AG04450 (cell line): ENCODE results near the gene RGS12. TPM values are rescaled to one million over a fixed set of nuclear protein-coding genes. Genes with fewer than 3 reads are reported as not detected.

Source experiments
- CTCF ChIA-PET: fragments of 300-600, 350-600 bp; formaldehyde crosslinking; extraction: SDS; loops from one replicate; lab custom pipeline; 2022; ENCODE audit warnings: antibody characterized with exemption, inconsistent platforms; lab: Charles Lee
- POLR2A ChIA-PET: fragments of 350-600 bp; formaldehyde crosslinking; extraction: SDS; loops from one replicate; lab custom pipeline; 2021; ENCODE audit warnings: antibody characterized with exemption, inconsistent platforms; lab: Yijun Ruan, JAX
- DNase-seq: peaks from one replicate; pipeline ENCODE4 v3.0.0-alpha.2; 2011; ENCODE audit warnings: low read depth, low spot score
- H3K27ac ChIP-seq: one replicate; pipeline ENCODE4 v1.5.1; 2012; ENCODE audit warnings: low read depth, low read length, control low read depth
- H3K27me3 ChIP-seq: one replicate; pipeline ENCODE4 v1.6.0; 2012; ENCODE audit warnings: low read length; ENCODE audit not compliant: control insufficient read depth, insufficient read depth
- H3K4me3 ChIP-seq: 2 replicates; pipeline ENCODE4 v1.5.1; 2011; ENCODE audit warnings: mild to moderate bottlenecking, low read depth, low read length, control low read depth
- H3K9me3 ChIP-seq: 2 replicates; pipeline ENCODE4 v1.5.1; 2012; ENCODE audit warnings: low read length; ENCODE audit not compliant: control insufficient read depth, insufficient read depth
- polyA plus RNA-seq: library from polyadenylated mRNA; depleted of rRNA; stranded (reverse); fragments of >200 nt; gene quantifications from 2 replicates; pipeline ENCODE4 v1.2.3, GENCODE V29; 2011
- TF ChIP-seq, protein P1 (sequence below): IDR thresholded peaks from 2 replicates; pipeline ENCODE4 v1.5.1; 2011; ENCODE audit warnings: low read depth, low read length, control low read depth, inconsistent platforms

RGS12 gene
- polyA plus RNA-seq, 1 experiment, result 12.5 TPM

DNA sequence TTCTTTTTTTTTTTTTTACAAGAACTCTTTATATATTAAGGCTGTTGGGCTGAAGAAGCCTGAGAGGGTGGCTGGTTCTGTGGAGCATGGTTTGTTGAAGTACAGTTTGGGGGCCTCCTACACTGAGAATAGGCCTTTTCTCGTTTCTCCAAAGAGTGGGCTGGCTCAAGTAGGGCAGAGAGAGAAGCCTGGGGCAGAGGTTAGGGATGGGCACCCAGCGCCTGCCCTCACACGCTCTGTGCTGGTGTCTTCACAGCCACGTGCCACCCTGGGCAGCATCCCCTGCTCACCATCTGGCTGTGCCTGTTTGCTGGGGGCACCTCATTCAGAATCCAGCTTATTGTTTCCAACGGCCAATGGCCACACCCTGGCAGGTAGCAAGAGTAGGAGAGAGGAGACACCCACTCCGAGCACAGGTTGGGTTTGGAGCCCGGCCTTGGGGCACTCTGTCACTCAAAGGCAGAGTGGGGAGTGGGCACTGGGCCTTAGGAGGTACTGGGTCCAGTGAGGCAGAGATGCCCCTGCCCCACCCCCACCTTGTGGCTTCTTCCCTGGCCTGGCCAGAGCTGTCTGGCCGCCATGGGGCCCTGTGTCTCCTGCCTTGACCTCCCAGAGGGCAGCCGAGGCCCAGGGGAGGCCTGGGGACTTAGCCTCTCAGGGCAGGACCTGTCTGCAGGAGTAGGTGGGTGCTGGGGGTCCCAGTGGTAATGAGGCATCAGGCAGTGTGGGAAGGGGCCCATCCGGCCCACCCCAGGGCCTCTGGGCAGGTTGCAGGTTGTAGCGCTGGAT is 40.9 kb upstream of the RGS12 start:
- TF ChIP-seq, protein P1, sequence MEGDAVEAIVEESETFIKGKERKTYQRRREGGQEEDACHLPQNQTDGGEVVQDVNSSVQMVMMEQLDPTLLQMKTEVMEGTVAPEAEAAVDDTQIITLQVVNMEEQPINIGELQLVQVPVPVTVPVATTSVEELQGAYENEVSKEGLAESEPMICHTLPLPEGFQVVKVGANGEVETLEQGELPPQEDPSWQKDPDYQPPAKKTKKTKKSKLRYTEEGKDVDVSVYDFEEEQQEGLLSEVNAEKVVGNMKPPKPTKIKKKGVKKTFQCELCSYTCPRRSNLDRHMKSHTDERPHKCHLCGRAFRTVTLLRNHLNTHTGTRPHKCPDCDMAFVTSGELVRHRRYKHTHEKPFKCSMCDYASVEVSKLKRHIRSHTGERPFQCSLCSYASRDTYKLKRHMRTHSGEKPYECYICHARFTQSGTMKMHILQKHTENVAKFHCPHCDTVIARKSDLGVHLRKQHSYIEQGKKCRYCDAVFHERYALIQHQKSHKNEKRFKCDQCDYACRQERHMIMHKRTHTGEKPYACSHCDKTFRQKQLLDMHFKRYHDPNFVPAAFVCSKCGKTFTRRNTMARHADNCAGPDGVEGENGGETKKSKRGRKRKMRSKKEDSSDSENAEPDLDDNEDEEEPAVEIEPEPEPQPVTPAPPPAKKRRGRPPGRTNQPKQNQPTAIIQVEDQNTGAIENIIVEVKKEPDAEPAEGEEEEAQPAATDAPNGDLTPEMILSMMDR, result no peak
- H3K27ac ChIP-seq, result no peak overlapping the region
- no peak for DNase-seq
- no peak overlapping the region for H3K4me3 ChIP-seq
- ChIA-PET POLR2A (no interaction called here), CTCF (no interaction called here)
- H3K27me3 ChIP-seq, result no peaks in the 10 kb centered on the region
- H3K9me3 ChIP-seq, result no peaks in the 10 kb centered on the region; the same call in 1 of the 2 replicates

DNA sequence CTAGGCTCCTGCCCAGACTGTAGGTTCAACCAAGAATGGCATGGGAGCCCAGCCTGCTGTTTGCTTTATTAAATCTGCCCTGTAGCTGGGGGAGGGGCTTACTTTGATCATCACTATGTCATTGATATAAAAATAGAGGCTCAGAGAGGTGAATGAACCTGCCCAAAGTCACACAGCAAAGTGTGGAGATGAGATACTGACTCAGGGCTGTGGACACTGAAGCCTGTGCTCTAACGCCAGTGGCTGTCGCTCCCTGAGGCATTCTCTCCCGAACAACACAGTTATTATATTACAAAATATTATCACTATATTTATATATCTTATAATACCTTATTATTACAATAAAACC is 40.4 kb upstream of the RGS12 start:
- ChIA-PET POLR2A (no interaction called here), CTCF (no interaction called here)
- DNase-seq, result no peak

DNA sequence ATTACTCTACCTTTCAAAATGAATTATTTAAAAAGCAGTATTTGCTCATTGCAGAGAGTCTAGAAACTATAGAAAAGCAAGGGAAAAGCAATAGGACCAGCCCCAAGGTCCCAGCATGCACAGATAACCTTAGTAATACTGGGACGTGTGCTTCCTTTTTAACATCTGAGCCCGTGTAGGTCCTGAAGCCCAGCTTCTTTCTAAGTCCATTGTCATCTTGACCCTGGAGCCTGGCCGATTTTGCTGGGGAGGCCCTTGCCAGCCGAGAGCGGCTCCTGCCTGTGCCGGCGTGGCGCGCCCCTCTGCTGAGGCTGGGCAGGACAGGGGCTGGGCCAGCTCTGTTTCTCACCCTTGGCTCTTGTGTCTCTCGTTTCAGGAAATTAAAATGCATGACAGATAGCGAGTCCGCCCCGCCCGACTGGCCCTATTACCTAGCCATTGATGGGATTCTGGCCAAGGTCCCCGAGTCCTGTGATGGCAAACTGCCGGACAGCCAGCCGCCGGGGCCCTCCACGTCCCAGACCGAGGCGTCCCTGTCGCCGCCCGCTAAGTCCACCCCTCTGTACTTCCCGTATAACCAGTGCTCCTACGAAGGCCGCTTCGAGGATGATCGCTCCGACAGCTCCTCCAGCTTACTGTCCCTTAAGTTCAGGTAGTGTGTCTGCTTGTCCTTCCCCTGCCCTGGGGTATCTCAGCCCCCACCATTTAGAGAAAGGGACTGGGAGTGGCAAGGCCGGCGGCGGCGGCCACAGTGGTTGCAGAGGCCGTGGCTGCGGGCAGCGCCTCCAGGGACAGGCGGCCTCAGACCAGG is 39.8 kb upstream of the RGS12 start:
- Histone ChIP-seq H3K27ac (no peak overlapping the region), H3K4me3 (no peak overlapping the region), H3K27me3 (no peaks in the 10 kb centered on the region), H3K9me3 (no peaks in the 10 kb centered on the region; the same call in 1 of the 2 replicates)
- DNase-seq, result no peak
- ChIA-PET POLR2A (no interaction called here), CTCF (no interaction called here)
- TF ChIP-seq, protein P1, result no peak

More for the DNA sequence above, 40.4 kb upstream of the RGS12 start:
- TF ChIP-seq, protein P1, result no peak
- no peak overlapping the region for H3K4me3 ChIP-seq
- H3K27me3 ChIP-seq, result no peaks in the 10 kb centered on the region
- H3K9me3 ChIP-seq, result no peaks in the 10 kb centered on the region; the same call in 1 of the 2 replicates
- no peak overlapping the region for H3K27ac ChIP-seq

DNA sequence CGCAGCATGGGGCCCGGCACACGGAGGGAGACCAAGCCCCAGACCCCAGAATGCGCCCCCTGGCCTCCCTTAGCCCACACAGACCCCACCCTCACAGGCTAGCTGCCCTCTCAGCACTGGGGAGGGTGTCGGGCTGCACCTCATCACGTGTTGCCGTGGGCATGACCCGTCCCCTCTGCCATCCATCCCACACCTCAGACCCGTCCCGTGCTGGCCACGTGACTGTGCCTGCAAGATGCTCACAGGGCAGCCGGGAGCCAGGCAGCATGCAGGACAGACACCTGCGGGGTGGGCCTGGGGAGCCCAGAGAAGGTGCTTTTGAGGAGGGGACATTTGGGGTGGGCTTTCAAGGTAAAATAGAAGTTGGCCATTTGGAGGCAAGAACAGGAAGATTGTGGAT is 39.0 kb upstream of the RGS12 start:
- Histone ChIP-seq H3K9me3 (no peaks in the 10 kb centered on the region; the same call in 1 of the 2 replicates), H3K4me3 (no peak overlapping the region), H3K27me3 (no peaks in the 10 kb centered on the region), H3K27ac (no peak overlapping the region)
- TF ChIP-seq, protein P1, result no peak
- ChIA-PET CTCF (interaction anchor here (0.8 kb wide), 1 partner anchor 147 kb away, joined by 3 read pairs; no protein-coding TSS in a partner anchor), POLR2A (no interaction called here)
- DNase-seq, result no peak
